HepG2 (cell line): Measurements from ENCODE around the gene C6orf132. TPM values are rescaled to one million over a fixed set of nuclear protein-coding genes. Genes with fewer than 3 reads are reported as not detected.

ENCODE experiments used
- DZIP1 ChIP-seq: sonication (generic); formaldehyde crosslinking; IDR thresholded peaks from 2 replicates; pipeline ENCODE4 v1.5.0; 2020; ENCODE audit warnings: mild to moderate bottlenecking, missing genetic modification reagents
- KLF6 ChIP-seq: IDR thresholded peaks from 2 replicates; pipeline ENCODE4 v1.8.0; 2016; ENCODE audit warnings: missing biosample characterization, missing genetic modification reagents
- NFATC3 ChIP-seq: sonication (generic); formaldehyde crosslinking; IDR thresholded peaks from 2 replicates; pipeline ENCODE4 v1.5.1; 2020; ENCODE audit warnings: mild to moderate bottlenecking, missing genetic modification reagents
- NPAS2 ChIP-seq: sonication (generic); formaldehyde crosslinking; IDR thresholded peaks from 2 replicates; pipeline ENCODE4 v1.8.0; 2022; ENCODE audit warnings: mild to moderate bottlenecking, missing genetic modification reagents, borderline replicate concordance
- PPARG ChIP-seq: conservative IDR thresholded peaks from 2 replicates; pipeline ENCODE4 v1.6.1; 2016; ENCODE audit warnings: missing biosample characterization, missing genetic modification reagents
- PRDM15 ChIP-seq: sonication (generic); formaldehyde crosslinking; IDR thresholded peaks from 2 replicates; pipeline ENCODE4 v1.4.0; 2020; ENCODE audit warnings: missing genetic modification reagents
- PRPF4 ChIP-seq: fragments of 200-400 bp; formaldehyde crosslinking; IDR thresholded peaks from 2 replicates; pipeline ENCODE4 v1.6.1; 2016; ENCODE audit warnings: low read length, low read depth; ENCODE audit not compliant: poor library complexity, severe bottlenecking
- RCOR2 ChIP-seq: IDR thresholded peaks from 2 replicates; pipeline ENCODE4 v1.6.1; 2016; ENCODE audit warnings: missing biosample characterization, missing genetic modification reagents
- TRIM24 ChIP-seq: sonication (generic); formaldehyde crosslinking; IDR thresholded peaks from 2 replicates; pipeline ENCODE4 v1.8.0; 2022; ENCODE audit warnings: mild to moderate bottlenecking, missing genetic modification reagents
- ZNF264 ChIP-seq: sonication (generic); formaldehyde crosslinking; IDR thresholded peaks from 2 replicates; pipeline ENCODE4 v1.4.0; 2020; ENCODE audit warnings: missing genetic modification reagents
- polyA plus RNA-seq, 8 experiments: library from polyadenylated mRNA; depleted of rRNA in 3 of 8; stranded (reverse) in 7 of 8; unstranded in 1 of 8; fragments of >200 nt; fragmentation: Illumina TruSeq in 4 of 8; extraction: Trizol in 4 of 8; gene quantifications; 2 replicates each; pipeline versions ENCODE4 v1.2.1 to v1.2.3, GENCODE V29; 2011 to 2016; ENCODE audit warnings: low read depth in 4 of 8, missing spikeins in 1 of 8, mixed read lengths in 1 of 8; ENCODE audit not compliant: insufficient read depth in 1 of 8
- total RNA-seq, 5 experiments: library from RNA; depleted of rRNA; stranded (reverse); fragments of >200 nt; fragmentation: Illumina TruSeq; extraction: Trizol; gene quantifications; 2 replicates each; pipeline ENCODE4 v1.2.3, GENCODE V29; 2016; ENCODE audit warnings: low read depth in 1 of 5
- TF ChIP-seq, protein P1 (sequence below): sonication (generic); formaldehyde crosslinking; IDR thresholded peaks from 2 replicates; pipeline ENCODE4 v1.4.0; 2020; ENCODE audit warnings: missing genetic modification reagents
- TF ChIP-seq, protein P2 (sequence below): sonication (generic); formaldehyde crosslinking; IDR thresholded peaks from 2 replicates; pipeline ENCODE4 v1.4.0; 2020; ENCODE audit warnings: missing genetic modification reagents
- TF ChIP-seq, protein P3 (sequence below): IDR thresholded peaks from 2 replicates; pipeline ENCODE4 v1.6.1; 2016; ENCODE audit warnings: missing biosample characterization, missing genetic modification reagents, low read depth
- TF ChIP-seq, protein P4 (sequence below): sonication (generic); formaldehyde crosslinking; IDR thresholded peaks from 2 replicates; pipeline ENCODE4 v1.4.0; 2020; ENCODE audit warnings: missing genetic modification reagents, borderline replicate concordance

C6orf132 gene
- total and polyA plus RNA-seq, 2 of the 13 experiments (the other 11 are each of a cell fraction or from before 2014, with no cell fraction given) = 0.78 to 3.0 TPM

DNA sequence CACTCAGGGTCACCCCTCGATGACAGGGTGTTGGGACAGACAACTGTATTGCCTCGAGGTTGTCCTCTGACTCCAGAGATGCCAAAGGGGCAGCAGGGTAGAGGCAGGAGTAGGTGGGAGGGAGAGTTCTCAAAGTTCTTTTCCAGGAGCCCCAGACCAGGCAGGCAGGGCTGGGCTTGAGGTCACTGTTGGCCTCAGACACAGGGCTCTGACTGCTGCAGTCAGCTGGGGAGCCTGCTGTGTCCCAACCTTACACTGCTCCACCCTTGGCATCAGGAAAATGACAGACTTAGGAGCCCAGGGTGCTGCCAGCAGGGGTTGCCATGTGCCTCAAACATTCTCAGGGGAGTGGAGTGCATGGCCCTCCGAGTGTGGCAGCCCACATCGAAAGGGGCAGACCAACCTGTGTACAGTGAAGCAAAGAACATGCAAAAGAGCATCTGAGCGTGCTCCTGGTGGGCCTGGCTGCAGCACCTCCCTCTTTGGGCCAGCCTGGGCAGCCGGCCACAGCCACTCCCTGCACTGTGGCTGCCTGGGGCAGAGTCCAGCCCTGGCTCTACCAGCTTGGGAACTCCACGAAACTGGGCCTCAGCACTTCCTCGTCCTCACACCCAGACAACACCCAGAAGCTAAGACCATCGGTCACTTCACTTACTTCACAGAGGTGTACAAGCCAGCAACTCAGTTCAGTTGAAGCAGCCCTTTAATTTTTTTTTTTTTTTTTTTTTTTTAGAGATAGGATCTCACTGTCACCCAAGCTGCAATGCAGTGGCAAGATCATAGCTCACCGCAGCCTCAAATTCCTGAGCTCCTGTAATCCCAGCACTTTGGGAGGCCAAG, 24.0 kb downstream of the C6orf132 start (continued):
- TF ChIP-seq ZNF264 (CRISPR knock-in tag) = no peak
- TF ChIP-seq NFATC3 (CRISPR knock-in tag) = no peak
- TF ChIP-seq, protein P1, sequence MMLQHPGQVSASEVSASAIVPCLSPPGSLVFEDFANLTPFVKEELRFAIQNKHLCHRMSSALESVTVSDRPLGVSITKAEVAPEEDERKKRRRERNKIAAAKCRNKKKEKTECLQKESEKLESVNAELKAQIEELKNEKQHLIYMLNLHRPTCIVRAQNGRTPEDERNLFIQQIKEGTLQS = no peak
- TF ChIP-seq RCOR2 (CRISPR knock-in tag) = peak; percentile 67; the same call in 1 of the 2 replicates
- TF ChIP-seq PPARG (CRISPR knock-in tag) = no peak
- no peak for TF ChIP-seq PRPF4
- TF ChIP-seq, protein P2, sequence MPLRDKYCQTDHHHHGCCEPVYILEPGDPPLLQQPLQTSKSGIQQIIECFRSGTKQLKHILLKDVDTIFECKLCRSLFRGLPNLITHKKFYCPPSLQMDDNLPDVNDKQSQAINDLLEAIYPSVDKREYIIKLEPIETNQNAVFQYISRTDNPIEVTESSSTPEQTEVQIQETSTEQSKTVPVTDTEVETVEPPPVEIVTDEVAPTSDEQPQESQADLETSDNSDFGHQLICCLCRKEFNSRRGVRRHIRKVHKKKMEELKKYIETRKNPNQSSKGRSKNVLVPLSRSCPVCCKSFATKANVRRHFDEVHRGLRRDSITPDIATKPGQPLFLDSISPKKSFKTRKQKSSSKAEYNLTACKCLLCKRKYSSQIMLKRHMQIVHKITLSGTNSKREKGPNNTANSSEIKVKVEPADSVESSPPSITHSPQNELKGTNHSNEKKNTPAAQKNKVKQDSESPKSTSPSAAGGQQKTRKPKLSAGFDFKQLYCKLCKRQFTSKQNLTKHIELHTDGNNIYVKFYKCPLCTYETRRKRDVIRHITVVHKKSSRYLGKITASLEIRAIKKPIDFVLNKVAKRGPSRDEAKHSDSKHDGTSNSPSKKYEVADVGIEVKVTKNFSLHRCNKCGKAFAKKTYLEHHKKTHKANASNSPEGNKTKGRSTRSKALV = no peak
- TF ChIP-seq, protein P3, sequence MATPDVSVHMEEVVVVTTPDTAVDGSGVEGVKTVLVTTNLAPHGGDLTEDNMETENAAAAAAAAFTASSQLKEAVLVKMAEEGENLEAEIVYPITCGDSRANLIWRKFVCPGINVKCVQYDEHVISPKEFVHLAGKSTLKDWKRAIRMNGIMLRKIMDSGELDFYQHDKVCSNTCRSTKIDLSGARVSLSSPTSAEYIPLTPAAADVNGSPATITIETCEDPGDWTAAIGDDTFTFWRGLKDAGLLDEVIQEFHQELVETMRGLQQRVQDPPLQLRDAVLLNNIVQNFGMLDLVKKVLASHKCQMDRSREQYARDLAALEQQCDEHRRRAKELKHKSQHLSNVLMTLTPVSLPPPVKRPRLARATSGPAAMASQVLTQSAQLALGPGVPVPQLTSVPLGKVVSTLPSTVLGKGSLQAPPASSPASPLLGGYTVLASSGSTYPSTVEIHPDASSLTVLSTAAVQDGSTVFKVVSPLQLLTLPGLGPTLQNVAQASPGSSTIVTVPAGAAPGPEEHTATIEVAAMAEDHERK (CRISPR knock-in tag) = no peak
- TF ChIP-seq, protein P4, sequence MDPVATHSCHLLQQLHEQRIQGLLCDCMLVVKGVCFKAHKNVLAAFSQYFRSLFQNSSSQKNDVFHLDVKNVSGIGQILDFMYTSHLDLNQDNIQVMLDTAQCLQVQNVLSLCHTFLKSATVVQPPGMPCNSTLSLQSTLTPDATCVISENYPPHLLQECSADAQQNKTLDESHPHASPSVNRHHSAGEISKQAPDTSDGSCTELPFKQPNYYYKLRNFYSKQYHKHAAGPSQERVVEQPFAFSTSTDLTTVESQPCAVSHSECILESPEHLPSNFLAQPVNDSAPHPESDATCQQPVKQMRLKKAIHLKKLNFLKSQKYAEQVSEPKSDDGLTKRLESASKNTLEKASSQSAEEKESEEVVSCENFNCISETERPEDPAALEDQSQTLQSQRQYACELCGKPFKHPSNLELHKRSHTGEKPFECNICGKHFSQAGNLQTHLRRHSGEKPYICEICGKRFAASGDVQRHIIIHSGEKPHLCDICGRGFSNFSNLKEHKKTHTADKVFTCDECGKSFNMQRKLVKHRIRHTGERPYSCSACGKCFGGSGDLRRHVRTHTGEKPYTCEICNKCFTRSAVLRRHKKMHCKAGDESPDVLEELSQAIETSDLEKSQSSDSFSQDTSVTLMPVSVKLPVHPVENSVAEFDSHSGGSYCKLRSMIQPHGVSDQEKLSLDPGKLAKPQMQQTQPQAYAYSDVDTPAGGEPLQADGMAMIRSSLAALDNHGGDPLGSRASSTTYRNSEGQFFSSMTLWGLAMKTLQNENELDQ (CRISPR knock-in tag) = no peak
- no peak for TF ChIP-seq PRDM15 (CRISPR knock-in tag)
- no peak for TF ChIP-seq NPAS2 (CRISPR knock-in tag)
- TF ChIP-seq TRIM24 (CRISPR knock-in tag) = no peak
- no peak for TF ChIP-seq KLF6 (CRISPR knock-in tag)
- no peak for TF ChIP-seq DZIP1
